Subcutaneous adipose tissue (tissue), 4 donors: ENCODE data around the gene KIF5C. TPM values are rescaled to one million over a fixed set of nuclear protein-coding genes. Genes with fewer than 3 reads are reported as not detected.

Source experiments
- total RNA-seq, 4 donors: library from RNA; depleted of rRNA; stranded (reverse); fragments of >200 nt; gene quantifications; one replicate each; pipeline ENCODE4 v1.1.0, GENCODE V29; 2016
- TF ChIP-seq, protein P1 (sequence below): fragments of 450-650 bp; IDR thresholded peaks from one replicate; pipeline ENCODE4 v1.5.1; 2016; ENCODE audit warnings: low read depth, mild to moderate bottlenecking, control low read depth, antibody characterized with exemption, moderate library complexity

Gene KIF5C
- total RNA-seq, 4 donors from 2014 or later: 1.5 to 4.6 (median 2.0) TPM

DNA sequence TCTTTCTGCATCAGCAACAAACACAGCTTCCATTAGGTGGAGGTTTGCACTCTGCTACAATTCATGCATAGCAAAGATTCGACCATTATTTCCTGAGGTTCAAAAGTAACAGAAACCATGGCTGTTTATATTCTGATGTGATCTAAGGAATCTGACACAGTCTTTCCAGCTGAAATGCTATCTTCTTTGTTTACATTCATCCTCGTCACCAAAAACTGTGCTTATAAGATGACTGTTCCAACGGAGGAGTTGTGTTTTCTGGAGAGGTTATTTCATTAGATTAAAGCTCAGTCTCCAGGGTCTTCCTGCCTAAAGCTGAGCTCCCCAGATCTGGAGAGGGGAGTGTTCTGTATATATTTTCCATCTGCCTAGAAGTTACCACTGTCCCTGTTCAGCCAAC, 118.3 kb downstream of the KIF5C start:
- TF ChIP-seq, protein P1, sequence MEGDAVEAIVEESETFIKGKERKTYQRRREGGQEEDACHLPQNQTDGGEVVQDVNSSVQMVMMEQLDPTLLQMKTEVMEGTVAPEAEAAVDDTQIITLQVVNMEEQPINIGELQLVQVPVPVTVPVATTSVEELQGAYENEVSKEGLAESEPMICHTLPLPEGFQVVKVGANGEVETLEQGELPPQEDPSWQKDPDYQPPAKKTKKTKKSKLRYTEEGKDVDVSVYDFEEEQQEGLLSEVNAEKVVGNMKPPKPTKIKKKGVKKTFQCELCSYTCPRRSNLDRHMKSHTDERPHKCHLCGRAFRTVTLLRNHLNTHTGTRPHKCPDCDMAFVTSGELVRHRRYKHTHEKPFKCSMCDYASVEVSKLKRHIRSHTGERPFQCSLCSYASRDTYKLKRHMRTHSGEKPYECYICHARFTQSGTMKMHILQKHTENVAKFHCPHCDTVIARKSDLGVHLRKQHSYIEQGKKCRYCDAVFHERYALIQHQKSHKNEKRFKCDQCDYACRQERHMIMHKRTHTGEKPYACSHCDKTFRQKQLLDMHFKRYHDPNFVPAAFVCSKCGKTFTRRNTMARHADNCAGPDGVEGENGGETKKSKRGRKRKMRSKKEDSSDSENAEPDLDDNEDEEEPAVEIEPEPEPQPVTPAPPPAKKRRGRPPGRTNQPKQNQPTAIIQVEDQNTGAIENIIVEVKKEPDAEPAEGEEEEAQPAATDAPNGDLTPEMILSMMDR: no peak

DNA sequence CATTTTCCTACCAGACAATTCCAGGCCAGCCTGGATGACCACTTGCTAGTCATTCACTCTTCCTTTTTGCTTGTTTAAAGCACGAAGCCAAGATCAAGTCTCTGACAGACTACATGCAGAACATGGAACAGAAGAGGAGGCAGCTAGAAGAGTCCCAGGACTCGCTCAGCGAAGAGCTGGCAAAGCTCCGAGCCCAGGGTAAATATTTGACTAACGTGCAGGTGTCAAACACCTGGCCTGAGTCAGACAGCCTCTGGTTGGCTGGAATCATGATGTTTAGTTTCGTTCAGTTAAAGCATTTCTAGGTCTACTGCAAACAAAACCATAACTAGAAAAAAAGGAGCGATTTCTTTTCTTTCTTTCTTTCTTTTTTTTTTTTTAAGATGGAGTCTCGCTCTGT, 119.3 kb downstream of the KIF5C start:
- TF ChIP-seq, protein P1: no peak

DNA sequence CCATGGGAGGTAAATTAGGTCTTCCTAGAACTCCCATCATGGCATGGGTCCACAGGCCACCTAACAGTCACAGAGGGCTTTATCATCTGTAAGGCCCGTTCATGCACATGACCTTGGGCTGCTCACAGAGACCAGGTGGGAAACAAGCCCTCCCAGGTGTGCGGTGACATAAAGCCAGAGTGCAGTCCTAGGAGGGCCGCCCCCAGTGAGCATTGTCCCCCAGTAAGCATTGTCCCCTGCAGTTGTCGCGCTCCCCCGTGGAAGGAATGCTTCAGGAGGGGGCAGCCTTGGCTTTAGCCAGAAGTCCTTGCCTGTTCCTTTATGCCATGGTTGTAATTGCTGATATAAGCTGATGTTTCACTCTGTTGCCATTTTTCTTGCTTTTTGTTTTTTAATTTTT, 121.8 kb downstream of the KIF5C start:
- TF ChIP-seq, protein P1: no peak

DNA sequence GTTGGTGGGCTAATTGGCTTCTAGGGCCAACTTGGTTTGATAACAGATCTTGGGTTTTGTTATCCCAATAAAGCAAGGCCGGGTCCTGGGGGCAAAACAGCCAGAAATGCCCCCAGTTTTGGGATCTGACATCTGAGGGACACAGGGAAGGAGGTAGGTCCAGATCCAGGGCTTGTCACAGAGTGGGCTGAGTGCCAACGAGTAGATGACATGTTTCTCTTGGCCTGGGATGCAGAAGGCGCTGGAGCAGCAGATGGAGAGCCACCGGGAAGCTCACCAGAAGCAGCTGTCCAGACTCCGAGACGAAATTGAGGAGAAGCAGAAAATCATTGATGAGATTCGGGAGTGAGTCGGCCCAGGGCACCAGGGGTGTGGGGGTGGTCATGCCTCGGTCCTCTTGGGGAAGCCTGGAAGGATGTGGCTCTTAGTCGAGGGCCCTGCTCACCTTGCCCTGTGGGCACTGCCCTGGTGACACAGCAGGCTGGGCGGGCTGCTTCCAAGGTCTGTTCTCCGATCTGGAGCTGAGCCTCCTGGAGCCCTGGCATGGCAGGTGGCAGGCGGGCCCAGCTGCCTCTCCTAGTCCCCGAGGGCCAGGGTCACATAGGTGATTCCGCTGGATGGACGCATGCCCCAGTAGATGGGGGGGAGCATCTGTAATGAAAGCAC, 123.3 kb downstream of the KIF5C start:
- TF ChIP-seq, protein P1: no peak

DNA sequence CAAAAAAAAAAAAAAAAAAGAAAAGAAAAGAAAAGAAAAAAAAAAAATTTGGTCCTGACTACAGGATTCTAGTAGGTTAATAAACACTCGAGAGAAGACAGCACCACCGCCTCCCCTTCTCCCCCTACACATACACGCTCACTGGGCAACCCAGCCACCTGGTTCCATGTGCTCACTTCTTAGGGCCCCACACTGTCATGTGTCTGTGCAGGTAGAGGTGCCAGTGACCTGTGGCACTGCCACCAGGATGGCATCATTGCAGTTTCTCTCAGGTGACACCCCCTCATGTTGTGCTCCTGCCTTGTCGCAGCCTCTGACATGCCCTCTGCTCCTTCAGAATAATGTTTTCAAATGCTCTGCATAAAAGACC, 123.8 kb downstream of the KIF5C start:
- TF ChIP-seq, protein P1: no peak

DNA sequence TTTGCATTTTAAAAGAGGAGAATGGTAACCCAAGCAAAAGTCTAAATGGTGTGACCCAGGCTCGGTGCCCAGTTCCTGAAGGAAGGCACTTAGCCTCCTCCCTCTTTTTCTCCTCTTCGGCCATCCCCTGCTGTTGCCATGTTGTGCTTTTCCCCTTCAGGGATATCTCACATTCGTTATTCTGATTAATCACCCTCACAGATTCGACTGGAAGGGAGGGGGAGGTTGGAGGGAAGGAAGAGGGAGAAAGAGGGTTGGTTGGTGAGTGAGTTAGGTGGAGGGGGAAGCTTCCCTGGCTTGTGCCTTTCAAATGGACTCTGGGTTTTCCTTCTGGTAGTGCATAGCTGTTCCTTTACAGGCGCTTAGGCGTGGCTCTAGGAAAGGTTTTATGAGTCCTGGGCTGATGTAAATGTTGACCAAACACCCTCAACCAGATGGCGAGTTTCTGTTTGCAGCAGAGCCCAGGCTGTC, 124.5 kb downstream of the KIF5C start:
- TF ChIP-seq, protein P1: no peak

DNA sequence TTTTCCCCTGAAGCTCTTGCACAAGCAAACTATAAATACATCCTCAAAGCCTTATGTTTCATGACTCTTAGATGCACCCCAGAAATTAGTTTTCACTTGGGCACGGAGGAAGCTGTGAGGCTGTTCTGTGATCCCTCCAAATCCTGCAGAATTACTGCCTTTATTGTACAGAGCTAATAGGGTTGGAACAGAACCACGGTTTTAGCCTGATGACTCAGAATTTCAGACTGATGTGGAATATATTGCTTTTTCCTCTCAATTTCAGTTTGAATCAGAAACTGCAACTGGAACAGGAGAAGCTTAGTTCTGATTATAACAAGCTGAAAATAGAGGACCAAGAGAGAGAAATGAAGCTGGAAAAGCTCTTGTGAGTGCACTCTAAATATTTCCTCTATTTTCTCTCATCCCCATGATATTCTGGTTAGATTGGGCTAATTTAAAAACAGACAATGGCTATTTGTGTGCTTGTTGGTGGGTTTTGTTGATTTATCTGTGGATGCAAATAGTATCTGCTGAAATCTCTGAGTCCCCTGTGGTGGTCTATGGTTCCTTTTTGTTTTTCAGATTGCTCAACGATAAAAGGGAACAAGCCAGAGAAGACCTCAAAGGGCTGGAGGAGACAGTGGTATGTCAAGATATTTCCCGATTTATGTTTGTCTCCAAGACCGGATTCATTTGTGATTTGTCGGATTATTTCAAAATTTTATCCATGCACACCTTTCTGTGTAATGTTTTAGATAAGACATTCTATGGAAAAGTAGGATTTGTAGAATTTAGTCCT, 125.3 kb downstream of the KIF5C start:
- TF ChIP-seq, protein P1: no peak
